Stimulated activated effector memory CD8-positive, alpha-beta T cell treated with anti-CD3 and anti-CD28 coated beads, Interleukin-12 subunit alpha, Interleukin-12 subunit beta, amount 100 ng/mL, for 72 hours (primary cell): ENCODE measurements around the gene PARP12.

ENCODE experiments used
- ATAC-seq: fragments of 150-1000 bp; cut with Tn5 transposase; 2 replicates; pipeline ENCODE4 v1.10.0; 2021
- DNase-seq, 2 donors: peaks; one replicate each; pipeline ENCODE4 v3.0.0; 2021 to 2022; ENCODE audit warnings: low spot score in 2 of 2
- H3K27ac Mint-ChIP-seq: one replicate; pipeline ENCODE4 v1.8.0; 2022; ENCODE audit warnings: mild to moderate bottlenecking, mixed read lengths
- H3K36me3 Mint-ChIP-seq: one replicate; pipeline ENCODE4 v1.8.0; 2022; ENCODE audit warnings: mild to moderate bottlenecking, mixed read lengths
- H3K4me1 Mint-ChIP-seq: one replicate; pipeline ENCODE4 v1.8.0; 2022; ENCODE audit warnings: mixed read lengths
- H3K4me3 Mint-ChIP-seq: one replicate; pipeline ENCODE4 v1.8.0; 2022; ENCODE audit warnings: mild to moderate bottlenecking, mixed read lengths
- H3K9me3 Mint-ChIP-seq: one replicate; pipeline ENCODE4 v1.8.0; 2022; ENCODE audit warnings: mixed read lengths

Gene PARP12

GRCh38 chr7:140000666-140001268 lies 62.0 kb downstream of the PARP12 start:
- H3K4me3 Mint-ChIP-seq, result no peak overlapping the region
- ATAC-seq (no peak), DNase-seq (no peak)
- H3K9me3 Mint-ChIP-seq, result no peaks in the 10 kb centered on the region
- peak overlapping the region; percentile 9 for H3K27ac Mint-ChIP-seq
- peaks cover 7% of the 10 kb centered on the region for H3K4me1 Mint-ChIP-seq
- no peaks in the 10 kb centered on the region for H3K36me3 Mint-ChIP-seq

GRCh38 chr7:139999516-139999915 lies 63.2 kb downstream of the PARP12 start:
- peaks cover 7% of the 10 kb centered on the region for H3K4me1 Mint-ChIP-seq
- DNase-seq (no peak), ATAC-seq (no peak)
- H3K9me3 Mint-ChIP-seq, result no peaks in the 10 kb centered on the region
- H3K4me3 Mint-ChIP-seq, result no peak overlapping the region
- no peaks in the 10 kb centered on the region for H3K36me3 Mint-ChIP-seq
- H3K27ac Mint-ChIP-seq, result no peak overlapping the region

GRCh38 chr7:139998572-139998971 lies 64.2 kb downstream of the PARP12 start:
- H3K27ac Mint-ChIP-seq, result no peak overlapping the region
- no peaks in the 10 kb centered on the region for H3K9me3 Mint-ChIP-seq
- ATAC-seq, result no peak
- no peak for DNase-seq
- no peak overlapping the region for H3K4me3 Mint-ChIP-seq
- peaks cover 7% of the 10 kb centered on the region for H3K4me1 Mint-ChIP-seq
- no peaks in the 10 kb centered on the region for H3K36me3 Mint-ChIP-seq

- Mint-ChIP-seq H3K27ac (no peak overlapping the region), H3K4me1 (no peaks in the 10 kb centered on the region), H3K9me3 (no peaks in the 10 kb centered on the region), H3K4me3 (no peak overlapping the region), H3K36me3 (no peaks in the 10 kb centered on the region)
- ATAC-seq (no peak), DNase-seq (no peak)
Observed at GRCh38 chr7:139995017-139995915, 67.5 kb downstream of the PARP12 start.

GRCh38 chr7:139994356-139994755 lies 68.4 kb downstream of the PARP12 start:
- Mint-ChIP-seq H3K4me1 (no peaks in the 10 kb centered on the region), H3K36me3 (no peaks in the 10 kb centered on the region), H3K27ac (no peak overlapping the region)

GRCh38 chr7:139993592-139993991 lies 69.2 kb downstream of the PARP12 start:
- ATAC-seq (no peak), DNase-seq (no peak)
- H3K4me3 Mint-ChIP-seq, result no peak overlapping the region
- no peak overlapping the region for H3K27ac Mint-ChIP-seq
- H3K4me1 Mint-ChIP-seq, result no peaks in the 10 kb centered on the region
- H3K36me3 Mint-ChIP-seq, result no peaks in the 10 kb centered on the region
- no peaks in the 10 kb centered on the region for H3K9me3 Mint-ChIP-seq

More at GRCh38 chr7:139994356-139994755, 68.4 kb downstream of the PARP12 start:
- Mint-ChIP-seq H3K4me3 (no peak overlapping the region), H3K9me3 (no peaks in the 10 kb centered on the region)
- ATAC-seq (no peak), DNase-seq (no peak)

- Mint-ChIP-seq H3K4me3 (no peak overlapping the region), H3K27ac (no peak overlapping the region), H3K36me3 (no peaks in the 10 kb centered on the region), H3K9me3 (no peaks in the 10 kb centered on the region), H3K4me1 (no peaks in the 10 kb centered on the region)
- no peak for DNase-seq
- no peak for ATAC-seq
Observed at GRCh38 chr7:139993169-139993568, 69.6 kb downstream of the PARP12 start.

GRCh38 chr7:139992353-139993044 lies 70.3 kb downstream of the PARP12 start:
- no peaks in the 10 kb centered on the region for H3K9me3 Mint-ChIP-seq
- DNase-seq (no peak), ATAC-seq (no peak)
- no peak overlapping the region for H3K27ac Mint-ChIP-seq
- no peaks in the 10 kb centered on the region for H3K36me3 Mint-ChIP-seq
- H3K4me3 Mint-ChIP-seq, result no peak overlapping the region
- H3K4me1 Mint-ChIP-seq, result no peaks in the 10 kb centered on the region

GRCh38 chr7:139991911-139992310 lies 70.8 kb downstream of the PARP12 start:
- no peaks in the 10 kb centered on the region for H3K9me3 Mint-ChIP-seq
- no peak for DNase-seq
- H3K27ac Mint-ChIP-seq, result no peak overlapping the region
- no peak overlapping the region for H3K4me3 Mint-ChIP-seq
- H3K4me1 Mint-ChIP-seq, result no peaks in the 10 kb centered on the region
- ATAC-seq, result no peak
- H3K36me3 Mint-ChIP-seq, result no peaks in the 10 kb centered on the region

GRCh38 chr7:139991269-139991666 lies 71.5 kb downstream of the PARP12 start:
- DNase-seq, result no peak
- H3K27ac Mint-ChIP-seq, result no peak overlapping the region
- no peaks in the 10 kb centered on the region for H3K9me3 Mint-ChIP-seq
- no peak for ATAC-seq
- no peaks in the 10 kb centered on the region for H3K36me3 Mint-ChIP-seq
- no peak overlapping the region for H3K4me3 Mint-ChIP-seq
- no peaks in the 10 kb centered on the region for H3K4me1 Mint-ChIP-seq

GRCh38 chr7:139990571-139991268 lies 72.0 kb downstream of the PARP12 start:
- H3K27ac Mint-ChIP-seq, result no peak overlapping the region

GRCh38 chr7:139990142-139990535 lies 72.6 kb downstream of the PARP12 start:
- DNase-seq (no peak), ATAC-seq (no peak)
- no peaks in the 10 kb centered on the region for H3K9me3 Mint-ChIP-seq
- H3K27ac Mint-ChIP-seq, result no peak overlapping the region
- no peak overlapping the region for H3K4me3 Mint-ChIP-seq
- H3K4me1 Mint-ChIP-seq, result no peaks in the 10 kb centered on the region
- no peaks in the 10 kb centered on the region for H3K36me3 Mint-ChIP-seq

More at GRCh38 chr7:139990571-139991268, 72.0 kb downstream of the PARP12 start:
- Mint-ChIP-seq H3K36me3 (no peaks in the 10 kb centered on the region), H3K4me3 (no peak overlapping the region), H3K9me3 (no peaks in the 10 kb centered on the region), H3K4me1 (no peaks in the 10 kb centered on the region)
- no peak for ATAC-seq
- no peak for DNase-seq

GRCh38 chr7:139989366-139990141 lies 73.2 kb downstream of the PARP12 start:
- ATAC-seq (no peak), DNase-seq (no peak)
- H3K4me3 Mint-ChIP-seq, result no peak overlapping the region
- H3K4me1 Mint-ChIP-seq, result no peaks in the 10 kb centered on the region
- no peaks in the 10 kb centered on the region for H3K9me3 Mint-ChIP-seq
- no peak overlapping the region for H3K27ac Mint-ChIP-seq
- no peaks in the 10 kb centered on the region for H3K36me3 Mint-ChIP-seq

- H3K27ac Mint-ChIP-seq, result peak overlapping the region; percentile 10
- H3K4me1 Mint-ChIP-seq, result no peaks in the 10 kb centered on the region
- H3K4me3 Mint-ChIP-seq, result no peak overlapping the region
- DNase-seq (no peak), ATAC-seq (no peak)
- no peaks in the 10 kb centered on the region for H3K36me3 Mint-ChIP-seq
- H3K9me3 Mint-ChIP-seq, result no peaks in the 10 kb centered on the region
Observed at GRCh38 chr7:139987691-139988516, 74.8 kb downstream of the PARP12 start.
